GM12864 (cell line): ENCODE measurements around the gene ADA.

Experiments used
- DNase-seq: peaks from one replicate; pipeline ENCODE4 v3.0.0-alpha.2; 2011; ENCODE audit warnings: low read depth
- H3K4me3 ChIP-seq: 2 replicates; pipeline ENCODE4 v1.5.1; 2011; ENCODE audit warnings: mild to moderate bottlenecking, low read depth, low read length, control low read depth
- CTCF ChIP-seq: IDR thresholded peaks from 2 replicates; pipeline ENCODE4 v1.5.1; 2011; ENCODE audit warnings: low read depth, mild to moderate bottlenecking, moderate library complexity, low read length, control low read depth, inconsistent platforms; ENCODE audit errors: missing control alignments

Gene ADA

GRCh38 chr20:44600758-44601201 lies 50.7 kb downstream of the ADA start:
- TF ChIP-seq CTCF: no peak
- peak overlapping the region; percentile 18 for H3K4me3 ChIP-seq
- DNase-seq: no peak

- peak overlapping the region; percentile 9 for H3K4me3 ChIP-seq
- no peak for TF ChIP-seq CTCF
- no peak for DNase-seq
Measured at GRCh38 chr20:44600301-44600700, 51.2 kb downstream of the ADA start.

- TF ChIP-seq CTCF: no peak
- H3K4me3 ChIP-seq: peak overlapping the region; percentile 9; the same call in 1 of the 2 replicates
- DNase-seq: no peak
Measured at GRCh38 chr20:44599715-44600114, 51.8 kb downstream of the ADA start.

- peak overlapping the region; percentile 50 for H3K4me3 ChIP-seq
- no peak for DNase-seq
- TF ChIP-seq CTCF: peak; percentile 52
Measured at GRCh38 chr20:44598423-44599305, 52.8 kb downstream of the ADA start.

GRCh38 chr20:44597930-44598329 lies 53.6 kb downstream of the ADA start:
- TF ChIP-seq CTCF: no peak
- DNase-seq: no peak
- peak overlapping the region; percentile 50; the same call in 1 of the 2 replicates for H3K4me3 ChIP-seq

- no peak for TF ChIP-seq CTCF
- DNase-seq: no peak
- H3K4me3 ChIP-seq: no peak overlapping the region
Measured at GRCh38 chr20:44597516-44597915, 54.0 kb downstream of the ADA start.

- DNase-seq: no peak
- TF ChIP-seq CTCF: no peak
Measured at GRCh38 chr20:44596876-44597275, 54.6 kb downstream of the ADA start.

More at GRCh38 chr20:44596876-44597275, 54.6 kb downstream of the ADA start:
- H3K4me3 ChIP-seq: no peak overlapping the region
